HFF-Myc (cell line): ENCODE results near the gene ESYT1.

ENCODE experiments used
- DNase-seq: peaks from one replicate; pipeline ENCODE4 v3.0.0-alpha.2; 2011; ENCODE audit warnings: low read depth; ENCODE audit errors: extremely low read depth
- H3K4me3 ChIP-seq: replicated peaks from 2 replicates; pipeline ENCODE4 v1.5.1; 2011; ENCODE audit warnings: low read depth, mild to moderate bottlenecking, control low read depth, low read length
- CTCF ChIP-seq: IDR thresholded peaks from 2 replicates; pipeline ENCODE4 v1.5.1; 2012; ENCODE audit warnings: mild to moderate bottlenecking, low read depth, low read length, control low read depth; ENCODE audit errors: missing control alignments

Gene ESYT1

GRCh38 chr12:56151672-56152131 lies 23.6 kb downstream of the ESYT1 start:
- peak overlapping the region; percentile 80 for H3K4me3 ChIP-seq
- TF ChIP-seq CTCF, result peak; percentile 28
- DNase-seq, result no peak

- H3K4me3 ChIP-seq, result peak within 1 kb of the TSS; percentile 80
- DNase-seq, result peak; percentile 75
- TF ChIP-seq CTCF, result no peak
Observed at GRCh38 chr12:56152132-56152755, 24.2 kb downstream of the ESYT1 start, which contains the start of gene MYL6B. TSS of gene MYL6B (plus strand) at chr12:56152587. CDS start at chr12:56153919, 1,332 bp downstream.

- DNase-seq, result no peak
- TF ChIP-seq CTCF, result no peak
- peak overlapping the region; percentile 80 for H3K4me3 ChIP-seq
Observed at GRCh38 chr12:56152756-56153677, 24.9 kb downstream of the ESYT1 start.

GRCh38 chr12:56153678-56154065 lies 25.6 kb downstream of the ESYT1 start:
- peak overlapping the region; percentile 80 for H3K4me3 ChIP-seq
- TF ChIP-seq CTCF, result no peak
- DNase-seq, result no peak

GRCh38 chr12:56154246-56154771 lies 26.2 kb downstream of the ESYT1 start:
- DNase-seq, result no peak
- no peak for TF ChIP-seq CTCF
- no peak overlapping the region for H3K4me3 ChIP-seq

- TF ChIP-seq CTCF, result no peak
- no peak overlapping the region for H3K4me3 ChIP-seq
- no peak for DNase-seq
Observed at GRCh38 chr12:56154818-56155217, 26.8 kb downstream of the ESYT1 start.
